ENCODE results near the gene MAMDC2. TPM values are rescaled to one million over a fixed set of nuclear protein-coding genes. Genes with fewer than 3 reads are reported as not detected.

Gene MAMDC2
- total RNA-seq, 4 donors from 2014 or later, result 4.1 to 17.3 (median 9.3) TPM

DNA sequence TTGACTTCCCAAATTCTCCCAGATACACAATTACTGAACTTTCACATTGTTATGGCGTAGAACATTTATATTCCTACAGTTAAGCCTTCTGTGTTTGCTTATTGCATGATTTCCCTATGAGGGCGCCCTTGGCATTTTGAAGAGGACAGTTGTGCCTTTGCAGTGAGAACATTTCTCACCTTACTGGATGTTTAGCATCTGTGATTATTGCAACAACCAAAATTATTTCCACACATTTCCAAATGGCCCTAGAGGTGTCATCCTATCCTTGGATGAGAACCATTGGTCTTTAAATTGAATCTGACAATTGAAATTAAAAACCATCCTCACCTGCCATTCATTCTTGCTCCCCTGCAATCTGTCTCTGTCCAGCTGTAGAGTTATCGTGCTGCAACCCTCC lies 104.0 kb downstream of the MAMDC2 start:
- no peaks in the 10 kb centered on the region for H3K27me3 ChIP-seq
- H3K9me3 ChIP-seq, result no peaks in the 10 kb centered on the region
- no peak overlapping the region for H3K27ac ChIP-seq
- TF ChIP-seq POLR2AphosphoS5 (IDR thresholded peaks at IDR 0.05), result no peak
- TF ChIP-seq, protein P1, sequence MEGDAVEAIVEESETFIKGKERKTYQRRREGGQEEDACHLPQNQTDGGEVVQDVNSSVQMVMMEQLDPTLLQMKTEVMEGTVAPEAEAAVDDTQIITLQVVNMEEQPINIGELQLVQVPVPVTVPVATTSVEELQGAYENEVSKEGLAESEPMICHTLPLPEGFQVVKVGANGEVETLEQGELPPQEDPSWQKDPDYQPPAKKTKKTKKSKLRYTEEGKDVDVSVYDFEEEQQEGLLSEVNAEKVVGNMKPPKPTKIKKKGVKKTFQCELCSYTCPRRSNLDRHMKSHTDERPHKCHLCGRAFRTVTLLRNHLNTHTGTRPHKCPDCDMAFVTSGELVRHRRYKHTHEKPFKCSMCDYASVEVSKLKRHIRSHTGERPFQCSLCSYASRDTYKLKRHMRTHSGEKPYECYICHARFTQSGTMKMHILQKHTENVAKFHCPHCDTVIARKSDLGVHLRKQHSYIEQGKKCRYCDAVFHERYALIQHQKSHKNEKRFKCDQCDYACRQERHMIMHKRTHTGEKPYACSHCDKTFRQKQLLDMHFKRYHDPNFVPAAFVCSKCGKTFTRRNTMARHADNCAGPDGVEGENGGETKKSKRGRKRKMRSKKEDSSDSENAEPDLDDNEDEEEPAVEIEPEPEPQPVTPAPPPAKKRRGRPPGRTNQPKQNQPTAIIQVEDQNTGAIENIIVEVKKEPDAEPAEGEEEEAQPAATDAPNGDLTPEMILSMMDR (IDR thresholded peaks at IDR 0.05), result no peak
- TF ChIP-seq POLR2A (IDR thresholded peaks at IDR 0.05), result no peak
- TF ChIP-seq EP300 (IDR thresholded peaks at IDR 0.05), result no peak
- H3K4me1 ChIP-seq, result no peaks in the 10 kb centered on the region
- no peak for DNase-seq (ENCODE audit: low spot score in 2 of 2)
- WGBS, result 91% methylated on average over 3 of the region's 3 CpGs
- no peak overlapping the region for H3K4me3 ChIP-seq
- no peaks in the 10 kb centered on the region for H3K36me3 ChIP-seq

DNA sequence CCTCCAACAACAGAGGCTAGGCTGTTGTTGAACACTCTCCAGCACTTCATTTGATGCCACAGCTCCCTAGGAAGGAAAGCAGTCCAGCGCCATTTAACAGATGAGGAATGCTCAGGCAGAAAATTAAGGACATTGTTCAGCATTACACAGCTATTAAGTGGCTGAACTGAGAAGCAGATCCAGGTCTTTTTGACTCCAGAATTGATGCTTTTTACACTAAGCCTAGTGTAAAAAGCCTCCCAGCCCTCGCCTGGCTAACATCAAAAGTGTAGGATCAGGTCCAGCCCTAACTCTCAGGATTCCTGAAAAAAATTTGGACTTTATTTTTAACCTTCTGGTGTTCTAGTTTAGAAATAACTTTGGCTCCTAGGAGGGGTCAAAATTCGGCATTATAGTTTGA lies 108.7 kb downstream of the MAMDC2 start:
- H3K27me3 ChIP-seq, result no peaks in the 10 kb centered on the region
- H3K36me3 ChIP-seq, result no peaks in the 10 kb centered on the region
- no peaks in the 10 kb centered on the region for H3K4me1 ChIP-seq
- no peak for DNase-seq (ENCODE audit: low spot score in 2 of 2)
- H3K27ac ChIP-seq, result no peak overlapping the region
- no peak overlapping the region for H3K4me3 ChIP-seq
- 73% methylated on average over 3 of the region's 3 CpGs for WGBS
- no peak for TF ChIP-seq EP300 (IDR thresholded peaks at IDR 0.05)
- TF ChIP-seq POLR2AphosphoS5 (IDR thresholded peaks at IDR 0.05), result no peak
- TF ChIP-seq POLR2A (IDR thresholded peaks at IDR 0.05), result no peak
- TF ChIP-seq, protein P1 (IDR thresholded peaks at IDR 0.05), result no peak
- no peaks in the 10 kb centered on the region for H3K9me3 ChIP-seq

DNA sequence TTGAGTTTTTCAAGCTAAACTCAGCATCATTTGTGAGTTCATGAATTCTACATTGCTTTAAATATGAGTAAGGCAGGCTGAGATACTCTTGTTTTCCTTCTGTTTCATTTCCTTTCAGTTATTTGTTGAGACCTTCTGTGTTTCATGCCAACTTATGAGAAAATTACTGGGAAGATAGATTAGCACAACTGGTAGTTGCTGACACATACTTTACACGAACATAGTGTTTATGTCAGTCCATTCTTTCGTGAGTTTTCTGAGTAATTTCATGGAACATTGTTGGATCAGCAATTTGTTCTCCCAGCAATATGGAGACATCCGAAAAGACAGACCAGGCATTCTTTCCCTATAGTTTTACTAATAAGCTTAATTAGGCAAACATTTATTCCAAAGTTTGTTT lies 113.1 kb downstream of the MAMDC2 start:
- Histone ChIP-seq H3K27me3 (no peaks in the 10 kb centered on the region), H3K9me3 (no peaks in the 10 kb centered on the region), H3K36me3 (no peaks in the 10 kb centered on the region), H3K27ac (no peak overlapping the region), H3K4me1 (peaks cover 3% of the 10 kb centered on the region), H3K4me3 (no peak overlapping the region)
- DNase-seq (ENCODE audit: low spot score in 2 of 2), result no peak
- TF ChIP-seq POLR2AphosphoS5 (IDR thresholded peaks at IDR 0.05) (no peak), EP300 (IDR thresholded peaks at IDR 0.05) (no peak), POLR2A (IDR thresholded peaks at IDR 0.05) (no peak)
- TF ChIP-seq, protein P1 (IDR thresholded peaks at IDR 0.05), result no peak
- WGBS, result 75% methylated on average over 3 of the region's 3 CpGs

GRCh38 chr9:70159630-70160029 lies 116.0 kb downstream of the MAMDC2 start:
- TF ChIP-seq, protein P1 (IDR thresholded peaks at IDR 0.05), result no peak
- TF ChIP-seq POLR2A (IDR thresholded peaks at IDR 0.05) (no peak), POLR2AphosphoS5 (IDR thresholded peaks at IDR 0.05) (no peak), EP300 (IDR thresholded peaks at IDR 0.05) (no peak)
- Histone ChIP-seq H3K36me3 (no peaks in the 10 kb centered on the region), H3K27ac (no peak overlapping the region), H3K4me1 (peaks cover 3% of the 10 kb centered on the region), H3K9me3 (no peaks in the 10 kb centered on the region), H3K27me3 (no peaks in the 10 kb centered on the region), H3K4me3 (no peak overlapping the region)
- 66% methylated on average over 3 of the region's 3 CpGs for WGBS
- DNase-seq (ENCODE audit: low spot score in 2 of 2), result no peak

GRCh38 chr9:70160686-70161600 lies 117.3 kb downstream of the MAMDC2 start:
- Histone ChIP-seq H3K27me3 (no peaks in the 10 kb centered on the region), H3K27ac (no peak overlapping the region), H3K4me1 (peaks cover 3% of the 10 kb centered on the region), H3K9me3 (no peaks in the 10 kb centered on the region), H3K4me3 (no peak overlapping the region), H3K36me3 (no peaks in the 10 kb centered on the region)
- DNase-seq (ENCODE audit: low spot score in 2 of 2), result no peak
- TF ChIP-seq, protein P1 (IDR thresholded peaks at IDR 0.05), result no peak
- TF ChIP-seq POLR2AphosphoS5 (IDR thresholded peaks at IDR 0.05) (no peak), POLR2A (IDR thresholded peaks at IDR 0.05) (no peak), EP300 (IDR thresholded peaks at IDR 0.05) (no peak)
- 61% methylated on average over 6 of the region's 6 CpGs for WGBS
